SJSA1 (cell line): ENCODE measurements around the gene TIGD4. TPM values are rescaled to one million over a fixed set of nuclear protein-coding genes. Genes with fewer than 3 reads are reported as not detected.

ENCODE experiments used
- DNase-seq, 2 experiments: peaks; one replicate each; pipeline ENCODE4 v3.0.0-alpha.2; 2015 to 2020; ENCODE audit warnings: low spot score in 2 of 2, low read depth in 1 of 2
- H3K27ac ChIP-seq: fragments of 250-450 bp; sonication (Bioruptor Pico); 2 replicates; pipeline ENCODE4 v1.5.1; 2020; ENCODE audit warnings: mild to moderate bottlenecking, moderate library complexity
- H3K27me3 ChIP-seq: fragments of 250-450 bp; sonication (Bioruptor Pico); replicated peaks from 2 replicates; pipeline ENCODE4 v1.5.1; 2020; ENCODE audit warnings: mild to moderate bottlenecking, moderate library complexity
- H3K36me3 ChIP-seq: fragments of 250-450 bp; sonication (Bioruptor Pico); 2 replicates; pipeline ENCODE4 v1.5.1; 2020; ENCODE audit warnings: mild to moderate bottlenecking
- H3K4me1 ChIP-seq: fragments of 250-450 bp; sonication (Bioruptor Pico); replicated peaks from 2 replicates; pipeline ENCODE4 v1.6.1; 2021; ENCODE audit warnings: mild to moderate bottlenecking
- H3K4me3 ChIP-seq: fragments of 250-450 bp; sonication (Bioruptor Pico); 2 replicates; pipeline ENCODE4 v1.5.1; 2020; ENCODE audit warnings: mild to moderate bottlenecking
- H3K9me3 ChIP-seq: fragments of 250-450 bp; sonication (Bioruptor Pico); replicated peaks from 2 replicates; pipeline ENCODE4 v1.5.1; 2020; ENCODE audit warnings: mild to moderate bottlenecking
- total RNA-seq: library from RNA; depleted of rRNA; stranded (reverse); fragments of >200 nt; shearing (Covaris generic); gene quantifications from 2 replicates; pipeline ENCODE4 v1.2.3, GENCODE V29; 2014

Gene TIGD4
- total RNA-seq, 1 experiment from 2014 or later = 0.18 TPM

DNA sequence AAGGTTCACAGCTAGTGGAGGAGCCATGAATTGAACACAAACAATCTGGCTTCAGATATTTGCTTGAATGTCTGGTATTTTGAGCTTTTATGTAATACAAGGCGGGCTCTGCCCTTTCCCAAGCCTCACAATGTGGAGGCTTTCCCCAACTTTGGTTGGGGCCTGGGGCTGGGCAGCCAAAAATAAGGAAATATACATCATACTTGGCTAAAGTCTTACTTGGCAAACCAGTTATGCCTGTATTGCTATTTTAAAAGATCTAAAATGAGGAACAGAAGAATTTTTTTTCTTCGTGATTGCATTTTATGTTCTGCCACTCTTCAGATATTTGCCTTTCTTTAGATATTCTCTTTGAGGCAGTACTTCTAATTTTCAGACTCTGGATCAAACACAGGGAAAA lies 26.3 kb upstream of the TIGD4 start:
- Histone ChIP-seq H3K27ac (no peak overlapping the region), H3K36me3 (peaks cover 9% of the 10 kb centered on the region; the same call in 1 of the 2 replicates), H3K9me3 (no peaks in the 10 kb centered on the region), H3K27me3 (no peaks in the 10 kb centered on the region), H3K4me1 (peaks cover 10% of the 10 kb centered on the region), H3K4me3 (no peak overlapping the region)
- no peak for DNase-seq

DNA sequence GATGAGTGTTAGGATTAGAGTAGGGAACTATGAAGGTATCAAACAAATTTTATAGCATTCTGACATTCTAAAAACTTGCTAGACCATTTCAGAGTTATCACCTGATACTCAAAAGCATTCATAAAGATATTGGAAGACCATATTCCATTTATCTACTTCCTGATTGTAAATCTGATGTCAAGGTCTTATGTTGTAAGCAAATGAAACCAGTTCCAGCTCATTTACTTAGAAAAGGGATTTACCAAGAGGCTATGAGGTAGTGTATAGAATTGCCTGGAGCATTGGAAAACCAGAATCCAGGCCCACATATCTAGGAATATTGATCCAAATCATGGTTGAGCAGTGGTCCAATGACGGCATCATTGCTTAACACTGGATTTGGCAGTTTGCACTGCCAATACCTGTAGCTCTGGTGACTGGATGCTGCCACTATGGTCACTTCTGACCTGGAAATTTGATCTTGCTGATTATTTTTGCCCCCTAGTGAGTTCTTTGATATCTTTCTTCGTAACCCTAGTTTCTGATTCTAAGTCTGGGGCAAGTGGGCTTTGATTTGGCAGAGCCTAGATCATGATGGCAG lies 25.6 kb upstream of the TIGD4 start:
- H3K36me3 ChIP-seq = peaks cover 9% of the 10 kb centered on the region; the same call in 1 of the 2 replicates
- no peak for DNase-seq
- H3K27me3 ChIP-seq = no peaks in the 10 kb centered on the region
- no peak overlapping the region for H3K27ac ChIP-seq
- peaks cover 10% of the 10 kb centered on the region for H3K4me1 ChIP-seq
- H3K9me3 ChIP-seq = no peaks in the 10 kb centered on the region
- H3K4me3 ChIP-seq = no peak overlapping the region

DNA sequence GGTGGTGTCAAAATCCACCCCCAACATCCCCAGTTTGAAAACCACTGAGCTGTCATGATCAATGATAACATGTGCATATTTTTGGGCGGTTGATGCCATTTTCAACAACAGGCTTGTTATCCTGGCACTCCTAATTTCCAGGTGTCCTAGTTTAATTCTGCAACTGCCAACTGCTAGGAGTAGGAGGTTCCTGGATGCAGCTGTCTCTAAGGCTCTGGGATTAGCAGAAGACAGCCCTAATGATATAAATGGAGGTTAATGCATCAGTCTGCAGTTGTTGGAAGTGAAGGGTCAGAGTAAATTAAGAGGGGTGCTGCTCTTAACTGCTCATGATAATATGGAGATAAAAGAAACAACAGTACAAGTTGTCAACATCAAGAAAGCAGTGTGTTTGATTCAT lies 24.0 kb upstream of the TIGD4 start:
- peaks cover 10% of the 10 kb centered on the region for H3K4me1 ChIP-seq
- H3K4me3 ChIP-seq = no peak overlapping the region
- H3K9me3 ChIP-seq = no peaks in the 10 kb centered on the region
- no peaks in the 10 kb centered on the region for H3K36me3 ChIP-seq
- DNase-seq = no peak
- H3K27ac ChIP-seq = no peak overlapping the region
- no peaks in the 10 kb centered on the region for H3K27me3 ChIP-seq

DNA sequence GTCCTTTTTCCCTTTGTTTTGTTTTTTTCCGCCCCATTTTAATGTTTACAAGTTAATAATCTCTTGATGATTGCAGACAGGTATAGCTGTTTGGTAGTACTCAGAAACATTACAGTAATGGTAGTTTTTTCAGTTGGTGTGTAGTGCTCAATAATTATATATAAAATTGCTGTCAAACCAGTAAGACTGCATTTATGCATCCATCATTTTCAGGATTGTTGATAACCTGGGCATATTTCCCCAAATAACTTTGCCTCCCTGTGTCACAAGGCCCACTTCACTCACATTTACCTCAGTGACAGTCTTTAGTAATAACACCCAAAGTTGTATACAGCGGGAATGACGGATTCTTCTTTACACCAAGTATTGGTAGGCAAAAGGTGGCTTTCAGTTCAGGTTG lies 16.4 kb upstream of the TIGD4 start:
- Histone ChIP-seq H3K4me3 (no peak overlapping the region), H3K36me3 (no peaks in the 10 kb centered on the region), H3K27me3 (no peaks in the 10 kb centered on the region), H3K9me3 (no peaks in the 10 kb centered on the region), H3K27ac (no peak overlapping the region), H3K4me1 (no peaks in the 10 kb centered on the region)
- no peak for DNase-seq

DNA sequence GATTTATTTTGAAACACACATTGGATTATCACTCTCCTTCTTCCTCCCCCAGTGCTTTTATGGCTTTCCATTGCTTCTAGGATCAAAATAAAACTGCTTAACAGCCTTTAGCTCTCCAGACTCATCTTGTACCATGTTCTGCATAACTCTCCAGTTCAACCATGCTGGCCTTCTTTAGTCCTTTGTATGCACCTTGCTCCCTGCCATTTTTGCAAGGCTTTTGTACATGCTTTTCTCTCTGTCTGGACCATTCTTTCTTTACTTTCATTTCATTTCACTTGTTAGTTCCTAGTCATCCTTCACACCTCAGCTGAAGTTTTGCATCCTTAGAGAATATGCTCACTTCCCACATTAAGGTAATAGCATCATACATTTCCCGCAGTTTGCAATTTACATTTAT lies 7.1 kb upstream of the TIGD4 start:
- peaks cover 19% of the 10 kb centered on the region for H3K4me1 ChIP-seq
- no peak for DNase-seq
- no peaks in the 10 kb centered on the region for H3K9me3 ChIP-seq
- no peak overlapping the region for H3K4me3 ChIP-seq
- H3K27me3 ChIP-seq = no peaks in the 10 kb centered on the region
- no peak overlapping the region for H3K27ac ChIP-seq
- H3K36me3 ChIP-seq = peaks cover 15% of the 10 kb centered on the region

DNA sequence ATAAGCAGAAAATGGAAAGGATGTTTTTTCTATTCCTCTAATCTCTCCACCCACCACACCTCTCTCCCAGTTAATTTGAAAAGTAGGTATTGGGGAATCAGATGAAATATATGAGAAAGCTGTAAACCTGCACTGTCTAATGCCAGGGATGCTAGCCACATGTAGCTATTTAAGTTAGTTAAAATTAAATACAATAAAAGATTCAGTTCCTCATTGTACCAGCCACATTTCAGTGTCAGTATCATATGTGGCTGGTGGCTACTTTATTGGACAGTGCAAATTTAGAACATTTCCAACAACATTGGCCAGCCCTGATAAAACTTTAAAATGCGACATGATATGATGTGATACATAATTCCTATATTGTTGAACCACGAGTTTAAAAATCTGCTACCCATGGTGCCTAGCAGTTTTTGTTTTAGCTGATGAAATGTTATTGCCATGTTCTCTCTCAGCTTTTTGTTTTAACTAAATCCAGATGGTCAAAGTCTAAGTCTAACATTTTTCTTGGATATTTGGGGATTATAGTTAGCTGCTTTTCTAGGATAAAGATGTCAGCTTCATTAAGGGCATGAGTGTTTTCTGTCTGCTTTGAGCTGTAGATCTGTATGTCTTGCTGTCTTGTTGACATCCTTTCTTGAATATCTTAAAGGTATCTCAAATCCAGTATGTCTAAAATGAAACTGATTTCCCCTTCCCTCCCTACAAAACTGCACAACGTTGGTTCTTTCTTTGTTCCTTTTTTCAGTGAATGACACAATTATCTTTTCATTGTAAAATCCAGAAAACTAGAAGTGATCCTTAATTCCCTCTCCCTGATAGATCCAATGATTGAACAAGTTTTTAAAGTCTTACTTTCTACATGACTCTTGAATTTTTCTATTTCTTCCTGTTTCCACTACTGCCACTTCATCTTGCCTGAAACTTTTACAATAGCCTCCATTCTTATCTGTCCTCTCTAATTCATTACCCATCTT lies 6.4 kb upstream of the TIGD4 start:
- peaks cover 15% of the 10 kb centered on the region for H3K36me3 ChIP-seq
- H3K27me3 ChIP-seq = no peaks in the 10 kb centered on the region
- H3K27ac ChIP-seq = no peak overlapping the region
- no peak overlapping the region for H3K4me3 ChIP-seq
- DNase-seq = no peak
- peaks cover 20% of the 10 kb centered on the region for H3K4me1 ChIP-seq
- H3K9me3 ChIP-seq = no peaks in the 10 kb centered on the region

DNA sequence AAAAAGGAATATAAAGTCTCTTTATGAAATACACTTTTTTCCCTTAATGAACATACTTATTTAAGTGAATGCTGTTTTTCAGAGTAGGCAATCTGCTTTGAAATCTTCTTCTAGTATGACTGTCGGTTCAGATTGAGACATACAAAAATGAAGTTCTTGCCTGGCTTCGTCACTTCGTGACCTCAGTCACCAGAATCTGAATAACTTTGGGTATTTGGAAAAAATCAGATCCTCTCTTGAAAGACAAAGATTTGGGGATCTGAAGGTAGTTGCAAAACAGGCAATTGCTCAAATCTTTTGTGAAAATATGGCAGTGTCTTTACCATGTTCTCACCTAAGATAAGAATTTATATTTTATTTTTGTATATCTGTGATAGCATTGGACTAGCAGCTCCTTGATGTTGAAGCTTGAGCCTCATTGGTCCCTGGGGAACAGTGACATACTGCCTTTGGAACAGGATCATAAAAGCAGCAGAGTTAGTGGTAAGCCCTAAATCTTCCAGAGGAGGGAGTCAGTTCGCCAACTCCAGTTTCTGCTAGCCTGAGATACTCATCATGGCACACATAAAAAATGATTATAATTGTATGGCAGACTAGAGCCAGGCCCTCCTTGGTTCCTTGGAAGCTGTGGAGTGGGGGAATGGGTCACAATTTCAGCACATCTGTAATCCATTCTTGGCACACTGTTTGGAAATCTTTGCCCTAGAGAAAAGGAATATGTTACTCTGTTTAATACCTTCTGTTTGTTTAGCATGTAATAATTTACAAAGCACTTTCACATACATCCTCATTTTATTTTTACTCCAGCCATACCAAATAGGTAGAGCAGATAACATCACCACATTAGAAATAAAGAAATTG lies 5.2 kb upstream of the TIGD4 start:
- Histone ChIP-seq H3K27ac (no peak overlapping the region), H3K4me3 (no peak overlapping the region)

DNA sequence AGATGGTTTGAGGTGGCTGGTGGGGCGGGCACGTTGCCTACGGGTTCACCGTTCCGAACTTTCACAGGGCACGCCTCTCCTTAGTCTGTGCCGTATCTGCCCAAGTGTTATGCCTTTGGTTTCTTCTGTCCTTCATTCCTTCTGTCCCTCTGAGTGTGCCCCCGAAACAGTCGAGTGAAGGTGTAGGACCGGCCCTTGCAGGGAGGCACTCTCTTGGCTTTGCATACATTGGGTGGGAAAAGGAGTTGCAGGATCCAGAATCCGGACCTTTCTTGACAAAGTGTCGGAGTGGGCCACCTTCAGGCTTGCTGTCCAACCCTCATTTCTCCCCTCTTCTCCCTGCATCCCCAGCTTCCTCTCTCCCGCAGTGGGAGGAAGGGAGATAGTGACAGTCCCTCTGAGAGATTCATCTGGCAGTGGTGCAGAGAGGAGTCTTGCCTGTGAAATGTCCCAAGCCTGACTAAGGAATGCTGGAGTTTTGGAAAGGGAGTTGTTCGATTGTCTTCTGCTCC lies 793 bp upstream of the TIGD4 start:
- Histone ChIP-seq H3K36me3 (peaks cover 9% of the 10 kb centered on the region), H3K9me3 (no peaks in the 10 kb centered on the region), H3K27ac (peak overlapping the region; percentile 68), H3K4me3 (peak overlapping the region; percentile 63), H3K27me3 (no peaks in the 10 kb centered on the region), H3K4me1 (peaks cover 20% of the 10 kb centered on the region)
- peak in 1 of 2 experiments; percentile 44 for DNase-seq

More for the DNA sequence above, 5.2 kb upstream of the TIGD4 start:
- Histone ChIP-seq H3K9me3 (no peaks in the 10 kb centered on the region), H3K27me3 (no peaks in the 10 kb centered on the region), H3K4me1 (peaks cover 22% of the 10 kb centered on the region), H3K36me3 (peaks cover 15% of the 10 kb centered on the region)
- no peak for DNase-seq

DNA sequence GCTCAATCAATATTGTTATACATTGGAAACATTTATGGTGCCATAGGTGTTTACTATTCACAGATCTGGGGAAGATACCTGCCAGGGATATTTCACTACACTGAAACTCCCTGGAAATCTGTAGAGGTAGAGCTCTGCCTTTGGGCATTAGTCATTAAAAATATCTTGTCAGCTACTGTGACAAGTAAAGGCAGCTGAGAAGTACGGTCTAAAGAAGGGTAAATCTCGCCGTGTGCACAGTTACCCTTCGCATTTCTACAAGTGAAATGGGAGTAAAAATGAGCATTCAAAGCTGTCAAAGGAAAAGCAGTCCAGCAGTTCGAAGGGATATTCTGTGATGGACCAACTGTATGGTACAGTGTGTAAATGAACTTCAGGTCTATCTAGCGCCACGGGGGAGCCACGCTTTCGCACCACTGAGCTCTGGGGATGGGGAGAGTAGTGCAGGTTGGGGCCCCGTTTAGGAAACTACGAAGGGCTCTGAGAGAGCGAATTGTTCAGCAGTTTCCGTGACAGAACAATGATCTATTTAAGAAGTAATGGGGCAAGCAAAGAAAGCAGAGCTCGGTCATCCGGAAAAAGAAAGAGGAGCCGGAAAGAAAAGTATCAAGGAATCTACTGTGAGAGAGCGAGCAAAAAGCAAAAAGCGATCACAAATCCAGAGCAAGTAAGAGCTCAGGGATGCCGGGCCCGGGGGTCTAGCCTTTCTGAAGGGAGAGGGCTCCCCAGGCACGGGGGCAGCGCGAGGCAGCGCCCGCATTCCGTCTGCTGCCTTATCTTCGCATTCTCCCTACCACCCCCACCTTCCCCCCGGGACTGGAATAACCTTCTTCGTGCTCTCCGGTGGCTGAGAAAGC lies 646 bp downstream of the TIGD4 start:
- Histone ChIP-seq H3K9me3 (no peaks in the 10 kb centered on the region), H3K4me3 (peak overlapping the region; percentile 63), H3K27ac (no peak overlapping the region), H3K27me3 (no peaks in the 10 kb centered on the region), H3K36me3 (no peaks in the 10 kb centered on the region; the same call in 1 of the 2 replicates), H3K4me1 (peaks cover 20% of the 10 kb centered on the region)
- DNase-seq = no peak

DNA sequence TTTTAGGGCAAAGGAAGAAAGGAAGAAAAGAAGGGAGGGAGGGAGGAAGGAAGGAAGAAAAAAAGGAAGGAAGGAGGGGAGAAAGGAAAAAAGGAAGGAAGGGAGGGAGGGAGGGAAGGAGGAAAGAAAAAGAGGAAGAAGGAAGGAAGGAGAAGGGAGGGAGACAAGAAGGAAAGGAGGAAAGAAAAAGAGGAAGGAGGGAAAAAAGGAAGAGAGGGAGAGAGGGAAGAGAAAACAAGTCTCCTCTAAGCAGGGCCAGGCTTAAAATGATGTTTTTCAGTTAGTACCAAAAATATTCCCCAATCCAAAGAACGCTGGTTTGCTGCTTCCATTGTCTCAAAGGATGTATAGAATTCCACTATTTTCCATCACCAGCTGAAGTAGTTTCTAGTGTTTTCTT lies 2.0 kb downstream of the TIGD4 start:
- no peak overlapping the region for H3K4me3 ChIP-seq
- DNase-seq = no peak
- no peaks in the 10 kb centered on the region for H3K27me3 ChIP-seq
- H3K4me1 ChIP-seq = peaks cover 19% of the 10 kb centered on the region
- H3K9me3 ChIP-seq = no peaks in the 10 kb centered on the region
- H3K27ac ChIP-seq = no peak overlapping the region
- H3K36me3 ChIP-seq = no peaks in the 10 kb centered on the region

DNA sequence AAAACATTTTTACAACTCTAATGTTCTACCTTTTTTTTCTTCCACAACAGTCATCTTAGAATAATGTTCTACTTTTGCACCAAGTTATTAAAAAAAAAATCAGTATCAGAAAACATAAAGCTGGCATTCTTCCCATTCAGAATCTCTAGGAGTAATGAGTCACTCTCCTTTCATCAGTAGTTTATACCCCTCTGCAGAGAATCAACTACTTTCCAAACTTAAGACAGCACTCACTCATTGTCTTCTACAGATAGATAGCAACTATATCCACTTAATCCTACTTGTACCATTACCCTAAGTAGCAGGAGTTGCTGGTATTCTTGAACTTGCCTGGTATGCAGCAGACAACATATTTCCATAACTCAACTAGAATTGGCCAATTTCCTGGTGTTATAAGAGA lies 3.2 kb downstream of the TIGD4 start:
- Histone ChIP-seq H3K9me3 (no peaks in the 10 kb centered on the region), H3K27ac (no peak overlapping the region), H3K36me3 (no peaks in the 10 kb centered on the region), H3K27me3 (no peaks in the 10 kb centered on the region), H3K4me1 (peaks cover 10% of the 10 kb centered on the region; the same call in 1 of the 2 replicates), H3K4me3 (no peak overlapping the region)
- no peak for DNase-seq

DNA sequence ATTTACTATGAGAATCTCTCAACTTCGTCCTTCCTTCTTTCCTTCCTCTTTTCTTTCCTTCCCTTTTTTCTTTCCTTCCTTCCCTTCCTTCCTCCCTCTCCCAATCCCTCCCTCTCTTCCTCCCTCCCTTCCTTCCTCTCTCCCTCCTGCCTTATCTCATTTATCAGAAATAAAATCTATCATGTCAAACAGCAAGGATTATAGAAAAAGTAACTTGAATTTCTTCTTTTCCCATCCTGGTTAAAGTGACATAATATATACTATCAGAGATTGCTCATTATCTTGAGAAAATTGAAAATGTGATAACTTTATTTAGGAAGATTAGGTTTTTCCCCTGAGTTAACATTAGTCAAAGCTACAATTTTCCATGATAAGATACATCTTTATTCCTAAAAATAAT lies 5.6 kb downstream of the TIGD4 start:
- Histone ChIP-seq H3K4me1 (peaks cover 4% of the 10 kb centered on the region; the same call in 1 of the 2 replicates), H3K4me3 (no peak overlapping the region), H3K27me3 (peaks cover 7% of the 10 kb centered on the region; the same call in 1 of the 2 replicates), H3K36me3 (no peaks in the 10 kb centered on the region), H3K9me3 (no peaks in the 10 kb centered on the region), H3K27ac (no peak overlapping the region)
- no peak for DNase-seq

DNA sequence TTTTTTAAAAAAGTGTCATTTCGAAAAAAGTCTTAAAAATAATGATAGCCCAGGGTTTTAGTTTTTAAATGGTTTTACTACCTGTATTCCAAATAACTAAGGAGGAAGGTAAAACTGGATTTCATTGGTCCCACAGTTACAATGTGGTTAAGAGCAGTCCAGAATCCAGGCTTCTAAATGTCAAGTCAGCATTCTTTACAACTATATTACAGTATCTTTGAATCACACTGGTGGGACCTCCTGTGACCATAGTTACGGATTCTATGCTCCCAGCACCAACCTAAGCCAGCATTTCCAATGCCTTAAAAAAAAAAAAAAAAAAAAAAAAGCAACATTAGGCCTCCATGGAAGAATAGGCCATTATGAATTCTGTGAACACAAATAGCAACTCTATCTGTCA lies 6.2 kb downstream of the TIGD4 start:
- H3K27ac ChIP-seq = no peak overlapping the region
- H3K4me3 ChIP-seq = no peak overlapping the region
- H3K36me3 ChIP-seq = no peaks in the 10 kb centered on the region
- no peaks in the 10 kb centered on the region for H3K4me1 ChIP-seq
- H3K9me3 ChIP-seq = no peaks in the 10 kb centered on the region
- peaks cover 7% of the 10 kb centered on the region for H3K27me3 ChIP-seq
- no peak for DNase-seq
